ENCODE data around the gene TACO1.

- TF ChIP-seq, protein P1, sequence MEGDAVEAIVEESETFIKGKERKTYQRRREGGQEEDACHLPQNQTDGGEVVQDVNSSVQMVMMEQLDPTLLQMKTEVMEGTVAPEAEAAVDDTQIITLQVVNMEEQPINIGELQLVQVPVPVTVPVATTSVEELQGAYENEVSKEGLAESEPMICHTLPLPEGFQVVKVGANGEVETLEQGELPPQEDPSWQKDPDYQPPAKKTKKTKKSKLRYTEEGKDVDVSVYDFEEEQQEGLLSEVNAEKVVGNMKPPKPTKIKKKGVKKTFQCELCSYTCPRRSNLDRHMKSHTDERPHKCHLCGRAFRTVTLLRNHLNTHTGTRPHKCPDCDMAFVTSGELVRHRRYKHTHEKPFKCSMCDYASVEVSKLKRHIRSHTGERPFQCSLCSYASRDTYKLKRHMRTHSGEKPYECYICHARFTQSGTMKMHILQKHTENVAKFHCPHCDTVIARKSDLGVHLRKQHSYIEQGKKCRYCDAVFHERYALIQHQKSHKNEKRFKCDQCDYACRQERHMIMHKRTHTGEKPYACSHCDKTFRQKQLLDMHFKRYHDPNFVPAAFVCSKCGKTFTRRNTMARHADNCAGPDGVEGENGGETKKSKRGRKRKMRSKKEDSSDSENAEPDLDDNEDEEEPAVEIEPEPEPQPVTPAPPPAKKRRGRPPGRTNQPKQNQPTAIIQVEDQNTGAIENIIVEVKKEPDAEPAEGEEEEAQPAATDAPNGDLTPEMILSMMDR (IDR thresholded peaks at IDR 0.05; ENCODE audit: insufficient read depth, low read depth, low read length): no peak
- TF ChIP-seq EZH2 (IDR thresholded peaks at IDR 0.05; ENCODE audit: insufficient read depth, low read length): no peak
Observed at GRCh38 chr17:63652106-63652505, 51.4 kb downstream of the TACO1 start.

All from astrocyte (in vitro differentiated cells and primary cell).